CD14-positive monocyte (primary cell): ENCODE data around the gene DPP10. TPM values are rescaled to one million over a fixed set of nuclear protein-coding genes. Genes with fewer than 3 reads are reported as not detected.

Experiments used
- DNase-seq, 3 donors: peaks; one replicate each; pipeline ENCODE4 v3.0.0-alpha.2; 2011 to 2022
- H2AFZ ChIP-seq: 2 replicates; pipeline ENCODE4 v1.6.0; 2012; ENCODE audit warnings: mild to moderate bottlenecking, low read depth, low read length, inconsistent platforms; ENCODE audit not compliant: insufficient read depth, poor library complexity, severe bottlenecking
- H3K27ac ChIP-seq, 2 donors: 1 replicate in 1 of 2; 2 replicates in 1 of 2; pipeline ENCODE4 v1.5.1; 2012 to 2013; ENCODE audit warnings: low read length in 2 of 2, control low read depth in 1 of 2, inconsistent platforms in 1 of 2, low read depth in 1 of 2, mild to moderate bottlenecking in 1 of 2
- H3K27me3 ChIP-seq, 2 donors: one replicate each; pipeline versions ENCODE4 v1.6.0 to v1.6.1; 2011 to 2013; ENCODE audit warnings: low read length in 2 of 2; ENCODE audit not compliant: control insufficient read depth in 2 of 2, insufficient read depth in 2 of 2
- H3K36me3 ChIP-seq, 2 donors: replicated peaks in 1 of 2; 1 replicate in 1 of 2; 2 replicates in 1 of 2; pipeline versions ENCODE4 v1.5.1 to v1.6.1; 2012 to 2013; ENCODE audit warnings: low read length in 2 of 2, control low read depth in 1 of 2, inconsistent platforms in 1 of 2, mild to moderate bottlenecking in 1 of 2; ENCODE audit not compliant: insufficient read depth in 2 of 2, control insufficient read depth in 1 of 2
- H3K4me1 ChIP-seq, 2 donors: 1 replicate in 1 of 2; 2 replicates in 1 of 2; pipeline versions ENCODE4 v1.5.1 to v1.6.1; 2012 to 2013; ENCODE audit warnings: low read length in 2 of 2, control low read depth in 1 of 2, inconsistent platforms in 1 of 2, mild to moderate bottlenecking in 1 of 2, moderate library complexity in 1 of 2; ENCODE audit not compliant: insufficient read depth in 2 of 2, control insufficient read depth in 1 of 2
- H3K4me2 ChIP-seq: replicated peaks from 2 replicates; pipeline ENCODE3; 2012; ENCODE audit warnings: low read length, moderate library complexity, mild to moderate bottlenecking; ENCODE audit not compliant: poor library complexity, severe bottlenecking; ENCODE audit errors: extremely low read depth
- H3K4me3 ChIP-seq, 3 experiments: fragments of 200-600 bp in 1 of 3; sonication (generic) in 1 of 3; replicated peaks in 1 of 3; 1 replicate in 2 of 3; 2 replicates in 1 of 3; pipeline ENCODE4 v1.5.1; 2011 to 2013; ENCODE audit warnings: low read length in 3 of 3, mild to moderate bottlenecking in 3 of 3, control low read depth in 2 of 3, low read depth in 2 of 3, inconsistent platforms in 1 of 3, moderate library complexity in 1 of 3
- H3K79me2 ChIP-seq: 2 replicates; pipeline ENCODE4 v1.6.0; 2012; ENCODE audit warnings: mild to moderate bottlenecking, control low read depth, inconsistent platforms, low read length, moderate library complexity; ENCODE audit not compliant: insufficient read depth
- H3K9ac ChIP-seq: 2 replicates; pipeline ENCODE4 v1.6.0; 2017; ENCODE audit warnings: low read length, mild to moderate bottlenecking; ENCODE audit not compliant: insufficient read depth, poor library complexity, severe bottlenecking
- H3K9me3 ChIP-seq, 2 donors: replicated peaks in 1 of 2; 1 replicate in 1 of 2; 2 replicates in 1 of 2; pipeline versions ENCODE4 v1.5.1 to v1.6.1; 2012 to 2013; ENCODE audit warnings: low read length in 2 of 2, control low read depth in 1 of 2; ENCODE audit not compliant: control insufficient read depth in 1 of 2, insufficient read depth in 1 of 2
- H4K20me1 ChIP-seq: 2 replicates; pipeline ENCODE4 v1.6.0; 2012; ENCODE audit warnings: mild to moderate bottlenecking, low read length, control low read depth, moderate library complexity; ENCODE audit not compliant: insufficient read depth
- H3K27ac Mint-ChIP-seq, 7 donors: one replicate each; pipeline ENCODE4 v1.8.0; 2020; ENCODE audit warnings: mild to moderate bottlenecking in 7 of 7, mixed read lengths in 7 of 7, moderate library complexity in 6 of 7, inconsistent platforms in 2 of 7
- H3K27me3 Mint-ChIP-seq, 3 donors: one replicate each; pipeline ENCODE4 v1.8.0; 2021 to 2022; ENCODE audit warnings: low read depth in 3 of 3, mild to moderate bottlenecking in 3 of 3, mixed read lengths in 3 of 3, moderate library complexity in 3 of 3, inconsistent platforms in 1 of 3
- H3K36me3 Mint-ChIP-seq, 2 donors: one replicate each; pipeline ENCODE4 v1.8.0; 2020; ENCODE audit warnings: mixed read lengths in 2 of 2, inconsistent platforms in 1 of 2, mild to moderate bottlenecking in 1 of 2
- H3K4me1 Mint-ChIP-seq: one replicate; pipeline ENCODE4 v1.8.0; 2020; ENCODE audit warnings: mild to moderate bottlenecking, mixed read lengths
- H3K4me3 Mint-ChIP-seq, 2 donors: one replicate each; pipeline ENCODE4 v1.8.0; 2020; ENCODE audit warnings: mild to moderate bottlenecking in 2 of 2, mixed read lengths in 2 of 2, moderate library complexity in 1 of 2
- H3K9me3 Mint-ChIP-seq, 7 donors: one replicate each; pipeline ENCODE4 v1.8.0; 2020 to 2022; ENCODE audit warnings: mixed read lengths in 7 of 7, mild to moderate bottlenecking in 6 of 7, moderate library complexity in 6 of 7, inconsistent platforms in 2 of 7
- WGBS: methylation state at CpG from one replicate; pipeline ENCODE4 v1.1.5; 2013; ENCODE audit warnings: missing lambda C conversion rate; ENCODE audit not compliant: insufficient coverage; 5-methylcytosine and 5-hydroxymethylcytosine counted together
- intact Hi-C, 2 donors: fragments of 100-400 bp; cut with micrococcal nuclease; formaldehyde crosslinking; loops; one replicate each; pipeline versions ENCODE4 v1.15.0 to v1.15.1; 2023
- polyA plus RNA-seq, 3 donors: library from polyadenylated mRNA; depleted of rRNA in 1 of 3; unstranded in 2 of 3; stranded (reverse) in 1 of 3; fragments of 300-500 nt in 2 of 3; fragments of >200 nt in 1 of 3; fragmentation: Illumina TruSeq in 2 of 3; gene quantifications; 1 replicate in 2 of 3; 2 replicates in 1 of 3; pipeline ENCODE4 v1.2.3, GENCODE V29; 2012 to 2021
- TF ChIP-seq, protein P1 (sequence below): fragments of 200-600 bp; IDR thresholded peaks from one replicate; pipeline ENCODE4 v1.8.0; 2022; ENCODE audit warnings: antibody characterized with exemption, mild to moderate bottlenecking

The DPP10 gene
- polyA plus RNA-seq, 3 donors: not detected

- H3K27ac Mint-ChIP-seq: peak overlapping the region in 1 of 7 donors; percentile 51
- no peak for DNase-seq
- no peak overlapping the region for H2AFZ ChIP-seq
- H3K4me2 ChIP-seq: no peak overlapping the region
- H3K27me3 ChIP-seq: no peaks in the 10 kb centered on the region
- H3K4me1 Mint-ChIP-seq: no peaks in the 10 kb centered on the region
- peaks cover 0 to 5% (median under 1%) of the 10 kb centered on the region in 7 donors for H3K9me3 Mint-ChIP-seq
- H3K4me3 Mint-ChIP-seq: no peak overlapping the region
- no peak overlapping the region for H3K4me3 ChIP-seq
- no peaks in the 10 kb centered on the region for H4K20me1 ChIP-seq
- TF ChIP-seq, protein P1, sequence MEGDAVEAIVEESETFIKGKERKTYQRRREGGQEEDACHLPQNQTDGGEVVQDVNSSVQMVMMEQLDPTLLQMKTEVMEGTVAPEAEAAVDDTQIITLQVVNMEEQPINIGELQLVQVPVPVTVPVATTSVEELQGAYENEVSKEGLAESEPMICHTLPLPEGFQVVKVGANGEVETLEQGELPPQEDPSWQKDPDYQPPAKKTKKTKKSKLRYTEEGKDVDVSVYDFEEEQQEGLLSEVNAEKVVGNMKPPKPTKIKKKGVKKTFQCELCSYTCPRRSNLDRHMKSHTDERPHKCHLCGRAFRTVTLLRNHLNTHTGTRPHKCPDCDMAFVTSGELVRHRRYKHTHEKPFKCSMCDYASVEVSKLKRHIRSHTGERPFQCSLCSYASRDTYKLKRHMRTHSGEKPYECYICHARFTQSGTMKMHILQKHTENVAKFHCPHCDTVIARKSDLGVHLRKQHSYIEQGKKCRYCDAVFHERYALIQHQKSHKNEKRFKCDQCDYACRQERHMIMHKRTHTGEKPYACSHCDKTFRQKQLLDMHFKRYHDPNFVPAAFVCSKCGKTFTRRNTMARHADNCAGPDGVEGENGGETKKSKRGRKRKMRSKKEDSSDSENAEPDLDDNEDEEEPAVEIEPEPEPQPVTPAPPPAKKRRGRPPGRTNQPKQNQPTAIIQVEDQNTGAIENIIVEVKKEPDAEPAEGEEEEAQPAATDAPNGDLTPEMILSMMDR: no peak
- H3K36me3 Mint-ChIP-seq: no peaks in the 10 kb centered on the region
- no peaks in the 10 kb centered on the region for H3K9me3 ChIP-seq
- H3K27ac ChIP-seq: no peak overlapping the region
- H3K27me3 Mint-ChIP-seq: no peaks in the 10 kb centered on the region
- no peak overlapping the region for H3K9ac ChIP-seq
- no peaks in the 10 kb centered on the region for H3K4me1 ChIP-seq
- no peaks in the 10 kb centered on the region for H3K36me3 ChIP-seq
- 100% methylated on average over 2 of the region's 2 CpGs for WGBS
- intact Hi-C loops: no loop called here
- H3K79me2 ChIP-seq: no peaks in the 10 kb centered on the region
Measured at GRCh38 chr2:114699423-114699944, 257.0 kb downstream of the DPP10 start.

DNA sequence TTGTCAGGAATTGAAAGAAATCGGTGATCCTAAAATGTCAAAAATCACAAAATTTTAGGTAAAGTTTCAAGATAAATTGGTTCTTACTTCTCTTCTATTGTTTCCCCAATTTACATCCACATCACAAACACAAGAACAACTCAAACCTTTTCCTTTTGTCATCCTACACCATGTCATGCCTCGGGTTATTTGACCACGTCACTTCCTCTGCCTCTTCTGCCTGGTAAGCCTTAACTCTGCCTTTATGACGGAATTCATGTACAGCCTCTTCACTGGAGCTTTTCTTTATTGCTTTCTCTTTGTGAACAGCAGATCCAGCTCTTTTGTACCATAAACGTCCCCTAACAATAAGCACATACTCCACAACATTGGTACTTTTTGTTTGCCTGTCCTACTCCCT is 258.0 kb downstream of the DPP10 start:
- H3K36me3 ChIP-seq: no peaks in the 10 kb centered on the region
- TF ChIP-seq, protein P1: no peak
- 71% methylated on average over 4 of the region's 5 CpGs for WGBS
- Mint-ChIP-seq H3K4me3 (no peak overlapping the region), H3K9me3 (peaks cover 0 to 5% (median 0%) of the 10 kb centered on the region in 7 donors), H3K27ac (no peak overlapping the region), H3K36me3 (no peaks in the 10 kb centered on the region), H3K4me1 (no peaks in the 10 kb centered on the region), H3K27me3 (no peaks in the 10 kb centered on the region)
- H3K9ac ChIP-seq: no peak overlapping the region
- H3K9me3 ChIP-seq: no peaks in the 10 kb centered on the region
- no peaks in the 10 kb centered on the region for H3K27me3 ChIP-seq
- H3K4me2 ChIP-seq: no peak overlapping the region
- H2AFZ ChIP-seq: no peak overlapping the region
- H3K27ac ChIP-seq: no peak overlapping the region
- DNase-seq: no peak
- no peaks in the 10 kb centered on the region for H3K4me1 ChIP-seq
- intact Hi-C loops: no loop called here
- no peaks in the 10 kb centered on the region for H4K20me1 ChIP-seq
- H3K4me3 ChIP-seq: no peak overlapping the region
- no peaks in the 10 kb centered on the region for H3K79me2 ChIP-seq
